NT2/D1 (cell line): ENCODE results near the gene EMD.

ENCODE experiments used
- YY1 ChIP-seq: IDR thresholded peaks from 2 replicates; pipeline ENCODE4 v1.6.1; 2011; ENCODE audit not compliant: insufficient read length, insufficient read depth
- ZNF274 ChIP-seq: IDR thresholded peaks from 2 replicates; pipeline ENCODE4 v1.6.1; 2011; ENCODE audit warnings: mild to moderate bottlenecking, low read depth, low read length

DNA sequence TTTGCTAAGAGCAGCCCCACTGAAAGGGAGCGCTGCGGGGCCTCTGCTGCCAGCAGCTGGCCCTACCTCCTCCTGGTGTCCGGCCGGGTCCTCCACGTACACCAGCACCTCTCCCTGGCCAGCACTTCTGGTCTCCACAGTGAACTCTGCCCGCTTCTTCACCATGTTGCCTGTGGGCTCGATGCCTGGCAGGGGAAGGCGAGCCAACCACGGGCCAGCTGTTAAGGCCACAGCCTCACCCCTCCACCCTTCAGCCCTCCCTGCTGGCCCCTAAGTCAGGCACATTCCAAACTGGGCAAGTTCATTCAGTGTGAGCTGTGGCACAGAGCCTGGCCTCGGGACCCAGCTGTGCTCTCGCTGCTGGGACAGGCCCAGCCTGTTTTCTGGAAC lies 12.4 kb upstream of the EMD start:
- no peak for TF ChIP-seq ZNF274
- no peak for TF ChIP-seq YY1
